CD14-positive monocyte (primary cell): ENCODE results near the gene KRTAP10-6. TPM values are rescaled to one million over a fixed set of nuclear protein-coding genes. Genes with fewer than 3 reads are reported as not detected.

Experiments
- DNase-seq, 3 donors: peaks; one replicate each; pipeline ENCODE4 v3.0.0-alpha.2; 2011 to 2022
- H2AFZ ChIP-seq: 2 replicates; pipeline ENCODE4 v1.6.0; 2012; ENCODE audit warnings: mild to moderate bottlenecking, low read depth, low read length, inconsistent platforms; ENCODE audit not compliant: insufficient read depth, poor library complexity, severe bottlenecking
- H3K27ac ChIP-seq, 2 donors: 1 replicate in 1 of 2; 2 replicates in 1 of 2; pipeline ENCODE4 v1.5.1; 2012 to 2013; ENCODE audit warnings: low read length in 2 of 2, control low read depth in 1 of 2, inconsistent platforms in 1 of 2, low read depth in 1 of 2, mild to moderate bottlenecking in 1 of 2
- H3K27me3 ChIP-seq, 2 donors: one replicate each; pipeline versions ENCODE4 v1.6.0 to v1.6.1; 2011 to 2013; ENCODE audit warnings: low read length in 2 of 2; ENCODE audit not compliant: control insufficient read depth in 2 of 2, insufficient read depth in 2 of 2
- H3K36me3 ChIP-seq, 2 donors: replicated peaks in 1 of 2; 1 replicate in 1 of 2; 2 replicates in 1 of 2; pipeline versions ENCODE4 v1.5.1 to v1.6.1; 2012 to 2013; ENCODE audit warnings: low read length in 2 of 2, control low read depth in 1 of 2, inconsistent platforms in 1 of 2, mild to moderate bottlenecking in 1 of 2; ENCODE audit not compliant: insufficient read depth in 2 of 2, control insufficient read depth in 1 of 2
- H3K4me1 ChIP-seq, 2 donors: 1 replicate in 1 of 2; 2 replicates in 1 of 2; pipeline versions ENCODE4 v1.5.1 to v1.6.1; 2012 to 2013; ENCODE audit warnings: low read length in 2 of 2, control low read depth in 1 of 2, inconsistent platforms in 1 of 2, mild to moderate bottlenecking in 1 of 2, moderate library complexity in 1 of 2; ENCODE audit not compliant: insufficient read depth in 2 of 2, control insufficient read depth in 1 of 2
- H3K4me2 ChIP-seq: replicated peaks from 2 replicates; pipeline ENCODE3; 2012; ENCODE audit warnings: low read length, moderate library complexity, mild to moderate bottlenecking; ENCODE audit not compliant: poor library complexity, severe bottlenecking; ENCODE audit errors: extremely low read depth
- H3K4me3 ChIP-seq, 3 experiments: fragments of 200-600 bp in 1 of 3; sonication (generic) in 1 of 3; replicated peaks in 1 of 3; 1 replicate in 2 of 3; 2 replicates in 1 of 3; pipeline ENCODE4 v1.5.1; 2011 to 2013; ENCODE audit warnings: low read length in 3 of 3, mild to moderate bottlenecking in 3 of 3, control low read depth in 2 of 3, low read depth in 2 of 3, inconsistent platforms in 1 of 3, moderate library complexity in 1 of 3
- H3K79me2 ChIP-seq: 2 replicates; pipeline ENCODE4 v1.6.0; 2012; ENCODE audit warnings: mild to moderate bottlenecking, control low read depth, inconsistent platforms, low read length, moderate library complexity; ENCODE audit not compliant: insufficient read depth
- H3K9ac ChIP-seq: 2 replicates; pipeline ENCODE4 v1.6.0; 2017; ENCODE audit warnings: low read length, mild to moderate bottlenecking; ENCODE audit not compliant: insufficient read depth, poor library complexity, severe bottlenecking
- H3K9me3 ChIP-seq, 2 donors: replicated peaks in 1 of 2; 1 replicate in 1 of 2; 2 replicates in 1 of 2; pipeline versions ENCODE4 v1.5.1 to v1.6.1; 2012 to 2013; ENCODE audit warnings: low read length in 2 of 2, control low read depth in 1 of 2; ENCODE audit not compliant: control insufficient read depth in 1 of 2, insufficient read depth in 1 of 2
- H4K20me1 ChIP-seq: 2 replicates; pipeline ENCODE4 v1.6.0; 2012; ENCODE audit warnings: mild to moderate bottlenecking, low read length, control low read depth, moderate library complexity; ENCODE audit not compliant: insufficient read depth
- H3K27ac Mint-ChIP-seq, 7 donors: one replicate each; pipeline ENCODE4 v1.8.0; 2020; ENCODE audit warnings: mild to moderate bottlenecking in 7 of 7, mixed read lengths in 7 of 7, moderate library complexity in 6 of 7, inconsistent platforms in 2 of 7
- H3K27me3 Mint-ChIP-seq, 3 donors: one replicate each; pipeline ENCODE4 v1.8.0; 2021 to 2022; ENCODE audit warnings: low read depth in 3 of 3, mild to moderate bottlenecking in 3 of 3, mixed read lengths in 3 of 3, moderate library complexity in 3 of 3, inconsistent platforms in 1 of 3
- H3K36me3 Mint-ChIP-seq, 2 donors: one replicate each; pipeline ENCODE4 v1.8.0; 2020; ENCODE audit warnings: mixed read lengths in 2 of 2, inconsistent platforms in 1 of 2, mild to moderate bottlenecking in 1 of 2
- H3K4me1 Mint-ChIP-seq: one replicate; pipeline ENCODE4 v1.8.0; 2020; ENCODE audit warnings: mild to moderate bottlenecking, mixed read lengths
- H3K4me3 Mint-ChIP-seq, 2 donors: one replicate each; pipeline ENCODE4 v1.8.0; 2020; ENCODE audit warnings: mild to moderate bottlenecking in 2 of 2, mixed read lengths in 2 of 2, moderate library complexity in 1 of 2
- H3K9me3 Mint-ChIP-seq, 7 donors: one replicate each; pipeline ENCODE4 v1.8.0; 2020 to 2022; ENCODE audit warnings: mixed read lengths in 7 of 7, mild to moderate bottlenecking in 6 of 7, moderate library complexity in 6 of 7, inconsistent platforms in 2 of 7
- CTCF ChIP-seq: fragments of 200-600 bp; IDR thresholded peaks from one replicate; pipeline ENCODE4 v1.8.0; 2022; ENCODE audit warnings: antibody characterized with exemption, mild to moderate bottlenecking
- WGBS: methylation state at CpG from one replicate; pipeline ENCODE4 v1.1.5; 2013; ENCODE audit warnings: missing lambda C conversion rate; ENCODE audit not compliant: insufficient coverage; 5-methylcytosine and 5-hydroxymethylcytosine counted together
- intact Hi-C, 2 donors: fragments of 100-400 bp; cut with micrococcal nuclease; formaldehyde crosslinking; loops; one replicate each; pipeline versions ENCODE4 v1.15.0 to v1.15.1; 2023
- polyA plus RNA-seq, 3 donors: library from polyadenylated mRNA; depleted of rRNA in 1 of 3; unstranded in 2 of 3; stranded (reverse) in 1 of 3; fragments of 300-500 nt in 2 of 3; fragments of >200 nt in 1 of 3; fragmentation: Illumina TruSeq in 2 of 3; gene quantifications; 1 replicate in 2 of 3; 2 replicates in 1 of 3; pipeline ENCODE4 v1.2.3, GENCODE V29; 2012 to 2021

KRTAP10-6 gene
- polyA plus RNA-seq, 3 donors: not detected

GRCh38 chr21:44544566-44544965 is 47.7 kb downstream of the KRTAP10-6 start:
- peaks cover 2% of the 10 kb centered on the region for H3K4me1 Mint-ChIP-seq
- no peak overlapping the region for H3K27ac Mint-ChIP-seq
- no peak for TF ChIP-seq CTCF
- Histone ChIP-seq H2AFZ (no peak overlapping the region), H3K27ac (no peak overlapping the region), H3K79me2 (no peaks in the 10 kb centered on the region), H3K27me3 (peaks cover 2 to 18% of the 10 kb centered on the region in 2 donors), H3K9me3 (peaks cover 15 to 30% of the 10 kb centered on the region in 2 donors), H3K9ac (no peak overlapping the region), H3K4me2 (no peak overlapping the region), H3K4me3 (no peak overlapping the region), H3K36me3 (no peaks in the 10 kb centered on the region), H4K20me1 (no peaks in the 10 kb centered on the region), H3K4me1 (no peaks in the 10 kb centered on the region)
- peaks cover 18 to 34% (median 27%) of the 10 kb centered on the region in 3 donors for H3K27me3 Mint-ChIP-seq
- no peak overlapping the region for H3K4me3 Mint-ChIP-seq
- H3K9me3 Mint-ChIP-seq: peaks cover 16 to 25% (median 21%) of the 10 kb centered on the region in 7 donors
- H3K36me3 Mint-ChIP-seq: no peaks in the 10 kb centered on the region
- intact Hi-C loops: no loop called here
- WGBS: 100% methylated on average over 1 of the region's 3 CpGs
- no peak for DNase-seq

GRCh38 chr21:44542716-44543115 is 49.6 kb downstream of the KRTAP10-6 start:
- WGBS: no CpG with 5 or more reads among the region's 1 CpG
- intact Hi-C loops: no loop called here
- H3K9me3 ChIP-seq: peaks cover 13 to 29% of the 10 kb centered on the region in 2 donors

More at GRCh38 chr21:44542716-44543115, 49.6 kb downstream of the KRTAP10-6 start:
- Histone ChIP-seq H3K27ac (no peak overlapping the region), H3K4me2 (no peak overlapping the region), H3K79me2 (no peaks in the 10 kb centered on the region), H2AFZ (no peak overlapping the region), H4K20me1 (no peaks in the 10 kb centered on the region), H3K4me3 (no peak overlapping the region), H3K4me1 (no peaks in the 10 kb centered on the region), H3K27me3 (peaks cover 0 to 16% of the 10 kb centered on the region in 2 donors), H3K36me3 (no peaks in the 10 kb centered on the region), H3K9ac (no peak overlapping the region)
- DNase-seq: no peak
- no peak overlapping the region for H3K4me3 Mint-ChIP-seq
- peaks cover 2% of the 10 kb centered on the region for H3K4me1 Mint-ChIP-seq
- no peaks in the 10 kb centered on the region for H3K36me3 Mint-ChIP-seq
- H3K27me3 Mint-ChIP-seq: peaks cover 12 to 18% (median 12%) of the 10 kb centered on the region in 3 donors
- peaks cover 14 to 22% (median 19%) of the 10 kb centered on the region in 7 donors for H3K9me3 Mint-ChIP-seq
- H3K27ac Mint-ChIP-seq: no peak overlapping the region
- no peak for TF ChIP-seq CTCF

Other genes with a start within 250 kb of the KRTAP10-6 start
- gene TRPM2, start 238.9 kb downstream of the KRTAP10-6 start, polyA plus RNA-seq: 10 to 100 TPM in 2 of 3 donors, 1 to 10 TPM in 1; 7.6 to 21.6 (median 12.2) TPM
- gene LRRC3, start 137.0 kb downstream of the KRTAP10-6 start, polyA plus RNA-seq: under 1 TPM; 0.30 to 0.59 (median 0.41) TPM
- gene KRTAP10-1, start 52.3 kb downstream of the KRTAP10-6 start, polyA plus RNA-seq: not detected
- gene KRTAP10-2, start 41.0 kb downstream of the KRTAP10-6 start, polyA plus RNA-seq: not detected
- gene KRTAP10-3, start 33.7 kb downstream of the KRTAP10-6 start, polyA plus RNA-seq: not detected
- not detected for gene KRTAP10-4, start 18.8 kb downstream of the KRTAP10-6 start, polyA plus RNA-seq
- gene KRTAP10-5, start 11.9 kb downstream of the KRTAP10-6 start, polyA plus RNA-seq: not detected
- not detected for gene KRTAP10-7, start 8.1 kb upstream of the KRTAP10-6 start, polyA plus RNA-seq
- gene KRTAP10-8, start 19.6 kb upstream of the KRTAP10-6 start, polyA plus RNA-seq: not detected
- not detected for gene KRTAP10-9, start 34.6 kb upstream of the KRTAP10-6 start, polyA plus RNA-seq
- gene KRTAP10-10, start 44.9 kb upstream of the KRTAP10-6 start, polyA plus RNA-seq: not detected
- gene KRTAP10-11, start 53.9 kb upstream of the KRTAP10-6 start, polyA plus RNA-seq: not detected
- not detected for gene KRTAP12-4, start 62.2 kb upstream of the KRTAP10-6 start, polyA plus RNA-seq
- not detected for gene KRTAP12-3, start 65.4 kb upstream of the KRTAP10-6 start, polyA plus RNA-seq
- not detected for gene KRTAP12-2, start 74.4 kb upstream of the KRTAP10-6 start, polyA plus RNA-seq
- gene KRTAP12-1, start 89.7 kb upstream of the KRTAP10-6 start, polyA plus RNA-seq: not detected
- not detected for gene KRTAP10-12, start 104.7 kb upstream of the KRTAP10-6 start, polyA plus RNA-seq
- not detected for gene TSPEAR, start 119.1 kb upstream of the KRTAP10-6 start, polyA plus RNA-seq
- gene UBE2G2, start 209.3 kb upstream of the KRTAP10-6 start, polyA plus RNA-seq: 100 to 1,000 TPM in 1 of 3 donors, 10 to 100 TPM in 2; 22.5 to 123 (median 31.0) TPM
- gene SUMO3, start 225.6 kb upstream of the KRTAP10-6 start, polyA plus RNA-seq: 100 to 1,000 TPM in 2 of 3 donors, 10 to 100 TPM in 1; 70.9 to 112 (median 109) TPM